Stimulated activated effector memory CD8-positive, alpha-beta T cell treated with anti-CD3 and anti-CD28 coated beads, Interleukin-12 subunit alpha, Interleukin-12 subunit beta, amount 100 ng/mL, for 72 hours (primary cell): Measurements from ENCODE around the gene PCDHA13.
"Not testable (repeated sequence)": the region's sequence is repeated elsewhere in the genome, so short reads cannot be mapped to it uniquely, and the experiment has no call there.

Experiments used
- ATAC-seq: fragments of 150-1000 bp; cut with Tn5 transposase; 2 replicates; pipeline ENCODE4 v1.10.0; 2021
- DNase-seq, 2 donors: peaks; one replicate each; pipeline ENCODE4 v3.0.0; 2021 to 2022; ENCODE audit warnings: low spot score in 2 of 2
- H3K27ac Mint-ChIP-seq: one replicate; pipeline ENCODE4 v1.8.0; 2022; ENCODE audit warnings: mild to moderate bottlenecking, mixed read lengths
- H3K36me3 Mint-ChIP-seq: one replicate; pipeline ENCODE4 v1.8.0; 2022; ENCODE audit warnings: mild to moderate bottlenecking, mixed read lengths
- H3K4me1 Mint-ChIP-seq: one replicate; pipeline ENCODE4 v1.8.0; 2022; ENCODE audit warnings: mixed read lengths
- H3K4me3 Mint-ChIP-seq: one replicate; pipeline ENCODE4 v1.8.0; 2022; ENCODE audit warnings: mild to moderate bottlenecking, mixed read lengths
- H3K9me3 Mint-ChIP-seq: one replicate; pipeline ENCODE4 v1.8.0; 2022; ENCODE audit warnings: mixed read lengths

PCDHA13 gene

GRCh38 chr5:140881889-140882590 lies at the start of gene PCDHA13:
Gene PCDHA13, plus strand, starts transcription at chr5:140882124. Its CDS starts 145 bp downstream, at chr5:140882269.
- peaks cover 8% of the 10 kb centered on the region for H3K9me3 Mint-ChIP-seq
- no peak within 1 kb of the TSS for H3K27ac Mint-ChIP-seq
- no peaks in the 10 kb centered on the region for H3K36me3 Mint-ChIP-seq
- ATAC-seq (no peak), DNase-seq (no peak)
- no peak within 1 kb of the TSS for H3K4me3 Mint-ChIP-seq
- no peaks in the 10 kb centered on the region for H3K4me1 Mint-ChIP-seq

GRCh38 chr5:140833993-140834392 lies 47.9 kb upstream of the PCDHA13 start, which contains the start of gene PCDHA7:
Gene PCDHA7, plus strand, starts transcription at chr5:140834269. Its CDS starts 115 bp downstream, at chr5:140834384.
- DNase-seq (no peak), ATAC-seq (no peak)
- no peak within 1 kb of the TSS for H3K4me3 Mint-ChIP-seq
- H3K36me3 Mint-ChIP-seq = no peaks in the 10 kb centered on the region
- no peaks in the 10 kb centered on the region for H3K4me1 Mint-ChIP-seq
- H3K9me3 Mint-ChIP-seq = peaks cover 5% of the 10 kb centered on the region
- H3K27ac Mint-ChIP-seq = no peak within 1 kb of the TSS

GRCh38 chr5:140834439-140835008 lies 47.4 kb upstream of the PCDHA13 start:
- H3K27ac Mint-ChIP-seq, ATAC-seq, H3K36me3 Mint-ChIP-seq, DNase-seq, H3K4me3 Mint-ChIP-seq, H3K9me3 Mint-ChIP-seq, H3K4me1 Mint-ChIP-seq: not testable (repeated sequence)

- H3K4me3 Mint-ChIP-seq = no peak overlapping the region
These were observed 46.1 kb upstream of the PCDHA13 start for GRCh38 chr5:140835622-140836510.

GRCh38 chr5:140840978-140841962 lies 40.7 kb upstream of the PCDHA13 start, which contains the start of gene PCDHA8:
Gene PCDHA8, plus strand, starts transcription at chr5:140841187. Its CDS starts 135 bp downstream, at chr5:140841322.
- no peaks in the 10 kb centered on the region for H3K4me1 Mint-ChIP-seq
- H3K9me3 Mint-ChIP-seq = peaks cover 5% of the 10 kb centered on the region
- DNase-seq = no peak
- no peak within 1 kb of the TSS for H3K4me3 Mint-ChIP-seq
- no peak for ATAC-seq
- H3K27ac Mint-ChIP-seq = no peak within 1 kb of the TSS
- H3K36me3 Mint-ChIP-seq = no peaks in the 10 kb centered on the region

More at GRCh38 chr5:140835622-140836510, 46.1 kb upstream of the PCDHA13 start:
- peaks cover 5% of the 10 kb centered on the region for H3K9me3 Mint-ChIP-seq
- no peak overlapping the region for H3K27ac Mint-ChIP-seq
- no peaks in the 10 kb centered on the region for H3K36me3 Mint-ChIP-seq
- ATAC-seq (no peak), DNase-seq (no peak)
- H3K4me1 Mint-ChIP-seq = no peaks in the 10 kb centered on the region

- Mint-ChIP-seq H3K4me3 (no peak overlapping the region), H3K36me3 (no peaks in the 10 kb centered on the region), H3K9me3 (peaks cover 3% of the 10 kb centered on the region), H3K27ac (no peak overlapping the region), H3K4me1 (no peaks in the 10 kb centered on the region)
- ATAC-seq (no peak), DNase-seq (no peak)
These were observed 38.9 kb upstream of the PCDHA13 start for GRCh38 chr5:140842798-140843733.

- not testable (repeated sequence) for H3K4me1 Mint-ChIP-seq, DNase-seq, H3K9me3 Mint-ChIP-seq, ATAC-seq, H3K4me3 Mint-ChIP-seq, H3K27ac Mint-ChIP-seq, H3K36me3 Mint-ChIP-seq
These were observed 33.5 kb upstream of the PCDHA13 start, which contains the start of gene PCDHA9 for GRCh38 chr5:140848139-140849102. Gene PCDHA9, plus strand, starts transcription at chr5:140848382. Its CDS starts 114 bp downstream, at chr5:140848496.

GRCh38 chr5:140849831-140850634 lies 31.9 kb upstream of the PCDHA13 start:
- not testable (repeated sequence) for H3K4me1 Mint-ChIP-seq, H3K4me3 Mint-ChIP-seq, DNase-seq, H3K9me3 Mint-ChIP-seq, H3K36me3 Mint-ChIP-seq, ATAC-seq, H3K27ac Mint-ChIP-seq

GRCh38 chr5:140855772-140856674 lies 25.9 kb upstream of the PCDHA13 start, which contains the start of gene PCDHA10:
Gene PCDHA10, plus strand, starts transcription at chr5:140855897. Its CDS starts 152 bp downstream, at chr5:140856049.
- ATAC-seq (no peak), DNase-seq (no peak)
- Mint-ChIP-seq H3K36me3 (no peaks in the 10 kb centered on the region), H3K4me1 (no peaks in the 10 kb centered on the region), H3K9me3 (no peaks in the 10 kb centered on the region), H3K27ac (no peak within 1 kb of the TSS), H3K4me3 (no peak within 1 kb of the TSS)

- ATAC-seq (no peak), DNase-seq (no peak)
- Mint-ChIP-seq H3K36me3 (no peaks in the 10 kb centered on the region), H3K27ac (no peak overlapping the region), H3K4me1 (no peaks in the 10 kb centered on the region), H3K9me3 (no peaks in the 10 kb centered on the region), H3K4me3 (no peak overlapping the region)
These were observed 24.5 kb upstream of the PCDHA13 start for GRCh38 chr5:140857177-140857986.

GRCh38 chr5:140857987-140858240 lies 24.0 kb upstream of the PCDHA13 start:
- H3K9me3 Mint-ChIP-seq = no peaks in the 10 kb centered on the region
- no peak for ATAC-seq
- no peak overlapping the region for H3K27ac Mint-ChIP-seq
- no peak for DNase-seq
- no peaks in the 10 kb centered on the region for H3K4me1 Mint-ChIP-seq
- no peak overlapping the region for H3K4me3 Mint-ChIP-seq
- H3K36me3 Mint-ChIP-seq = no peaks in the 10 kb centered on the region
